Activated T-cell treated with anti-CD3 and anti-CD28 coated beads for 1 hour (primary cell): ENCODE results near the gene ASGR2.
"Not testable (repeated sequence)": the region's sequence is repeated elsewhere in the genome, so short reads cannot be mapped to it uniquely, and the experiment has no call there.

Experiments used
- DNase-seq: peaks from one replicate; pipeline ENCODE4 v3.0.0-alpha.2; 2020; ENCODE audit warnings: low read depth

ASGR2 gene

DNA sequence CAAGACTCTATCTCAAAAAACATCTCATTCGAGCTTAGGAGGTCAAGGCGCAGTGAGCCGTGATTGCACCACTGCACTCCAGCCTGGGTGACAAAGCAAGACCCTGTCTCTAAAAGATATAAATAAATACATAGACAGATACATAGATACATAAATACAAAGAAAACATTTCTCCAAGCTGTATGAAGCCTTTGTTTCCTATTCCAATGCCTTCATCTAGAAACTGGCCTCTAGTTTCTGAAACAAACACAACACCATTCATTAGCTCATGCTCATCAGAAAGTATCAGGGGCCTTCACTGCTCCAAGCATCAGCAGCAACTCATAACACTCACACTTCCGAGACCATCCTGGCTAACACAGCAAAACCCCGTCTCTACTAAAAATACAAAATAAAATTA is 10.3 kb upstream of the ASGR2 start:
- DNase-seq, result no peak

DNA sequence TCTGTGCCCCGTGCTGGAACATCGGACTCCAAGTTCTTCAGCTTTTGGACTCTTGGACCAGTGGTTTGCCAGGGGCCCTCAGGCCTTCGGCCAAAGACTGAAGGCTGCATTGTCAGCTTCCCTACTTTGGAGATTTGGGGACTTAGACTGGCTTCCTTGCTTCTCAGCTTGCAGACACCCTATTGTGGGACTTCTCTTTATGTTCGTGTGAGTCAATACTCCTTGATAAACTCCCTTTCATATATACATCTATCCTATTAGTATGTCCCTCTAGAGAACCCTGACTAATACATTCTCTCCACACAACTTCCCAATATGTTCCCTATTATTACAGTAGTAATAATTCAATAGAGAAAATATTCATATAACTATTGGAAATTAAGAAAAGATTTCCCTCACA is 9.2 kb upstream of the ASGR2 start:
- DNase-seq, result no peak

DNA sequence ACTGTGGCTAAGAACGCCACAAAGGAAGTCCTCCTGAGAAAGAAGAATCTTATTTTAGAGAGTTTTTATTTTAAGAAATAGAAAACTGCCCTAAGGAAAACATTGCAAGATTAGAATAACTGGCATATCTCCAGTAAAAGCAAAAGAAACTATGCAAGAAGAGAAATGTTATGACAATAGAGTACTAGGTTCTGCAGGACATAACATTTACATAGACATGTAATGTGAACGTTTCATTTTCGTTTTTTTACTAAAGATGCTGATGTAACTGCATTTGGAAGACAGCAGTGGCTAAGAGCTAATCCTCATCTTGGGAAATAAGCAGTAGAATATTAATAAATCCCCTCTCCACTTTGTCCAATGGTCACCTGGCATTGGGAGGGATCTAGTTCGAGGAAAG is 7.8 kb upstream of the ASGR2 start:
- DNase-seq, result no peak

DNA sequence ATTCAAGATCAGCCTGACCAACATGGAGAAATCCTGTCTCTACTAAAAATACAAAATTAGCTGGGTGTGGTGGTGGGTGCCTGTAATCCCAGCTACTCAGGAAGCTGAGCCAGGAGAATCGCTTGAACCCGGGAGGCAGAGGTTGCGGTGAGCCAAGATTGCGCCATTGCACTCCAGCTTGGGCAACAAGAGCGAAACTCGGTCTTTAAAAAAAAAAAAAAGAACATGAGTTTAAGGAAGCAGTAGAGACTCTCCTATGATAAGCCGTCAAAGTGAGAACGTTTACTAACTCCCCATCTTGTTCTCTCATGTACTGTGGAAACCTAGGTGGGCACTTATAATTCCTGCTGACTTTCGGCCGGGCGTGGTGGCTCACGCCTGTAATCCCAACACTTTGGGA is 6.0 kb upstream of the ASGR2 start:
- not testable (repeated sequence) for DNase-seq

DNA sequence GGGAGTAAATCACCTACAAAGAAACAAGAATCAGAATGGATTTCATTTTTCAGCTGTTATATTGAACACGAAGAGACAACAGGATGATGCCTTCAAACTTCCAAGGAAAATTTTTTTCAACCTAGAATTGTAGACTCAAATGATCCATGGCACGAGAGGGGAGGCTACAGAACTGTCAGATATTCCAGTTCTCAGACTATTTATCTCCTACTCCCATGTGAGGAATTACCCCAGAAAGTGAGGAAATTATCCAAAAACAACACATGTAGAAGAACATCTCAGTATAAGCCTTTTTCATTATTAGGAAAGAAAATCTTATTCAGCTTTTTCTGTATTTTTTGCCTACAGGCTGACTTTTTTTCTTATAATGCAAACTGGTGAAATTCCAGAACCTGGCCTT is 5.5 kb upstream of the ASGR2 start:
- DNase-seq, result no peak

DNA sequence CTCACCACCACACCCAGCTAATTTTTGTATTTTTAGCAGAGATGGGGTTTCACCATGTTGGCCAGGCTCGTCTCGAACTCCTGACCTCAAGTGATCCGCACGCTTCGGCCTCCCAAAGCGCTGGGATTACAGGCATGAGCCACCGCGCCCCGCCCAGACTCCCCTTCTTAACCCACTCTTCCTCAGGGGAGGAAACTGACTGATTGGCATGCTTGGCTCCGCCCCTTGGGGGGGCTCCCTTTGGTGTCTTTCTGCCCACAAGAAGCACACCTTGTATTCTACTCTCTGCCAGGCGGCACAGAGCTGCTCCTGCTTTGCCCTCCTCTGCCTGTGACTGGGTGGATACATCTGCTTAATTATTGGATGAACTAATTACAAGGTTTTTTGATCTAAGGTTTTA is 4.7 kb upstream of the ASGR2 start:
- no peak for DNase-seq

DNA sequence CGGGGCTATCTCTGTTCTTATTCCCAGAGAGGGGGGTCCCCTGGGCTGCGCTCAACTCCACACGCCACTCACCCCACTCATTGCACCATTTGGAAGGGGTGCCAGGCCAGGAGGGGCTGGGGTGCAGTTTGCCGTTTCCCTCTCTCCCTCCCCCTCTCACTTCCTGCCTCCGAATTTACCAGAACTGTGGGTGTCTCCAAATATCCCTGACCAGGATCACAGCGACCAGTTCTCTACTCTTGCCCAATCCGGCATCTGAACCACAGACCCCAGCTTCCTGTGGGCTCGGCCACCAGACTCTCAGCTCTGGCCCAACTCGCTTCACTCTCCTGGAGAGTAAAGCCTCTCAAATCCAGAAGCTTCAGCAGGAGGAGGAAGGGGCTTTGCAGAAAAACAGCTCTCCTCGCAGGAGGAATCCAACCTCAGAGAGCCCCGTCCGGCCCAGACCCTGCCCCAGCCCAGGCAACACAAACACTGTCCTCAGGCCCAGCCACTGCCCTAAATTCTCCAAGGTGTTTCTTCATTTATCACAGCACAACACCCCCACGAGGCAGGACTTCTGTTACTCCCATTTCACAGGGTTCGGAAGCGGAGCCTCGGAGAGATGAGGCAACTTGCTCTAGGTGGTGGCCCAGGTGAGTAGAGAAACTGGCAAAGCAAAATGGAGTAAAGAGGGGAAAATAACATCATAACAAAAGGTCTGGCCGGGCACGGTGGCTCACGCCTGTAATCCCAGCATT is 423 bp upstream of the ASGR2 start:
- no peak for DNase-seq

DNA sequence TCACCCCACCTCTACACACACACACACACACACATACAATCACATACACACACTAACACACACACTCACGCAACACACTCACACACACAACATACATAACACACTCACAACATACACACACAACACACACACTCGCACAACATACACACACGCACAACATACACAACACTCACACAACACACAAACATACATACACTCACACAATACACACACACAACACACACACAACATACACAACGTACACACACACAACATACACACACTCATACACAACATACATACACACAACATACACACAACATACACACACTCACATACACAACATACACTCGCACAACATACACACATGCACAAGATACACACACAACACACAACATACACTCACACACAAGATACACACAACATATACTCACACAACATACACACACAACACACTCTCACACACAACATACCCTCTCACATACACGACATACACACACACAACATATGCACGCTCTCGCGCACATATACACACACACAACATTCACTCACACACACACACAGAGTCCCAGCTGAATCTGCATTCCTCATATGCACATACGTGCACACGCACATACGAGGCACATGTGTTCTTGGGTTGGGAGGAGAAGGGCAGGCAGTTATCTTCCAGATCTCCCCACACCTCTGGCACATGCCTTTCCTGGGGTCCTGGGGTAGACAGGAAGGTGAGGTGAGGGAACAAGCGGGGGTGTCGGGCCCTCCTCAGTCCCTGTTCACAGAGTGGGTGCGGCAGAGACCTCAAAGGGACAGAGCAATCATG is 1.1 kb downstream of the ASGR2 start:
- no peak for DNase-seq

DNA sequence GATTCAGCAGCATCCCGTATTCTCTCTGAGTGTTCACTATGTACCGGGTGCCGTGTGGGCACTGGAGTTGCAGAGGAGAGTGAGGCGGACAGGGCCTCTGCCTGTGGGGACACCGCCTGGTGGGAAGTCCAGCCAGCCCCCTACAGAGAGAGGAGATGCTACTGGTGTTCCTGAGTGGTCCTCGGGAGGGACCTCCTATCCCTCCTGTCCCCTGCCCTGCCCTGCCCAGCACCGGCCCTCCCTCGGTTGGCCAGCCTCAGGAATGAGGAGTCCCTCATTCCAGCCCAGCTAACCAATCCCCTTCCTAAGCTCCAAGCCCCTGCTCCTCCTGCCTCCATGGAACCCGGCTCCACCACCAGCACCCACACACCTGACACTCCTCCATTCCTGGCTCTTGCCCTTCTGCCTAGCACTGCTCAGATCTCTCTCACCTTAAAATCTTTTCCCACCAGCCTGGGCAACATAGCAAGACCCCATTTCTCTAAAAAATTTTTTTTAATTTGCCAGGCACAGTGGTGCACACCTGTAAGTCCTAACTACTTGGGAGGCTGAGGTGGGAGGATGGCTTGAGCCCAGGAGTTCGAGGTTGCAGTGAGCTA is 2.0 kb downstream of the ASGR2 start:
- DNase-seq, result no peak

DNA sequence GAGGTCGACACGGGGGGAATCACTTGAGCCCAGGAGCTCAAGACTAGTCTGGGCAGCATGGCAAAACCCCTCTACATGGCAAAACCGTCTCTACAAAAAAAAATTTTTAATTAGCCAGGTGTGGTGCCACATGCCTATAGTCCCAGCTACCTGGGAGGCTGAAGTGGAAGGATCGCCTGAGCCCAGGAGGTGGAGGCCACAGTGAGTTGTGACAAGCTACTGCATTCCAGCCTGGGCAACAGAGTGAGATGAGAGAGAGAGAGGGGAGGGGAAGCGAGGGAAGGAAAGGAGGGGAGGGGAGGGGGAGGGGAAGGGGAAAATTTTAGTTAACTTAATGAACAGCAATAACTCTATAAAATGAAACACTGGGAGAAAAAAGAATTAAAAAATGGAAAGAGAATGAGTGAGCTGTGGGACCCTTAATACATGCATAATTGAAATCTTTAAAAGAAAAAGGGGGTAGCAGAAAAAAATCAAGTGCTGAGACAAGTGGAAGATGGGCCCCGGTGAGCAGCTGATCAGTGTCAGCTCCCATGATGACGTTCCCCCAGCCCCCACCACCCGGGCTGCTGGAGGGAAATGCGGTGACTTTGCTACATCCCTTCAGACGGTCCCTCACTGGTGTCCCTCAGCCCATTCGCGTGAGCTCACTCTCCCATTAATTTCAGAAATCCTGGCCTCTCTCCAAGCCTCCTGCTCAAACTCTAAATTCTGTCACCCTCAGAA is 2.7 kb downstream of the ASGR2 start:
- DNase-seq, result no peak

DNA sequence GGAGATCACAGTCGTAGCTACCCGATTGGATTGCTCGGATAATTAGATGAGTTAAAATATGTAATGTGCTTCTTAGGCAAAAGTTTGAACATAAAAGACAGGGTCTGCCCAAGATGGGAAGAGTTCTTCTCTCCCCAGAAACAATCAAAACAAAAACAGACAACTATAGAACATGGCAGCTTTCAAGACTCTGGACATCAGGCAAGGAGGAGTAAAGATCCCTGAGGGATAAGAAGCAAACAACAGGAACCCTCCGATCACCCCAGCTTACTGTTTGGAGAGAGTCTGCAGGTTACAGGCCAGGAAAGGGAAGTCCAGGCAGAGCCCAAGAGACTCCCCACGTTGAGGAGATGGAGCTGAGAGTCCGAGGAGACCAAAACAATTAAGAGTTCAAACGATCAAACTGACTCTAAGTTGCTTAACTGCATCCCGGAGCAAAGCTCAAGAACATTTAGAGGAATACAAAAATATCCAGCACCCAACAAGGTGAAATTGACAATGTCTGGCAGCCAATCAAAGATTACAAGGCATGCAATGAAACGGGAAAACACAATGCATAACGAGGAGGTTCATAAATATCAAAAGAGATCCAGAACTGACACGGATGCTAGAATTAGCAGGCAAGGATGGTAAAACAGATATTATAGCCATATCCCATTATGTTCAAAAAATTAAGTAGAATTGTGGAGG is 3.9 kb downstream of the ASGR2 start:
- DNase-seq, result no peak

DNA sequence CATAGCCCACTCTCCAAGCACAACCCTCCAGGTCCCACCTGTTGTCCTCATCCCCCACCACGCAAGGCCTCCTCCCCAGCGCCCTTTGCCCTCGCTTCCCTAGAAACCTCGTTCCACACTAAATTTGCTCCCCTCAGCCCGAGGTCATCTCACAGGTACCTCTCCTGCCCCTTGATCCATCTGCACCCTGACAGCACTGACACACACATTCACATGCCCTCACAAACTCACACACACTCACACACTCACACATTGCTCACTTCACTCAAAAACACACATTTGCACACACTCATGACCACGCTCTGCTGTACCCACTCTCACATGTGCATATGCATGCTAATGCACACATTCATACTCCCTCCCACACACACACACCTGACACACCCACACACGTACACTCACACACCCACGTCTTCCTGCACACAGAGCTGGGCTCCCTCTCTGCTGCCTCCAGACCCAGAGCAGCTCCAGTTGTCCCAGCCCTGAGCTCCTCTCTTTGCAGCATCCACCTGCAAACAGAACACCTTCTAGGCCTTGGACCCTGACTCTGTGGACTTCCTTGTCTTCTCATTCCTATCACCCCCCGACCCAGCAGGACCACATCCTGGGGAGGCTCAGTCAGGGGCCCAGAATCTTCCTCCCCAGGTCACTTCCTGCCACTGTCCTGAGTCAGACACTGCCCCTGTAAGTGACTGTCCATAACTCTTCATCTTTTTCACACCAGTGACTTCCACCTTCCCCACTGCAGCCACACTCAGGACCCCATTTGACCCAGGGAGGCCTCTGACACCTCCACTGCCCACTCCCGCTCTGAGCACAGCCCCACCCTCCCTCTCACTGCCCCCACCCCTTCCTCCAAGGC is 4.9 kb downstream of the ASGR2 start:
- no peak for DNase-seq

DNA sequence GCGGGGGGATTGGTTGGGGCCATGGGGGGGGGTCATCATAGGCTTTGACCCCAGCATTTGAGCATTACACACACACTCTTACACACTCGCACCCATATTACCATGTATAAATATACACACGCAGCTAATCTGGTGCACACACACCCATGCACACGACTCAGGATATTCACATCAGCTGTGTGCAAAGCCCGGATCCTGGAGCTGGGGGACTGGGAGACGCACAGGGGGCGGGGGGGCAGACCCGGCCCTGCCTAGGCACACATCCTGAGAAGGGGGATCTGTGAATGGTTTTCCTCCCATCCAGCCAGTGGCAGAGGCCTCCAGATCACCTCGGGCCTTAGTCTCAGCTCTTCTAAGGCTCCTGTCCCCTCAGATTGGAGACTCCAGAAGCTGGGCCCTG is 5.6 kb downstream of the ASGR2 start:
- DNase-seq, result no peak

DNA sequence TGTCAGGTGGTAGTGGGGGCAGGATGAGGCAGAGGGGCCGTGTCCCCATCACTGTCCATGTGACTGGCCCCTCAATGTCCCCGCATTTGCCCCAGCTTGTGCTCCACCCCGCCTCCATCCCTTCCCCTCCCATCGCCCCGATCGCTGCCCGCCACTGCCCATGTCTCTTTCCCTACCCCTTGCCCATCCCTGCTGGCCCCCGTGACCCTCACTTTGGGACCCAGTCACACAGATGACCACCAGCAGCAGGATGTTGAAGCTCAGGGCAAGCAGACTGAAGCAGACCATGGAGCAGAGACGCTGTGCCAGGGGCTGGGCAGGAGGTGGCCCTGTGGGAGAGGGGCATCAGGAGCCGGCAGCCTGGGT is 6.1 kb downstream of the ASGR2 start:
- no peak for DNase-seq

DNA sequence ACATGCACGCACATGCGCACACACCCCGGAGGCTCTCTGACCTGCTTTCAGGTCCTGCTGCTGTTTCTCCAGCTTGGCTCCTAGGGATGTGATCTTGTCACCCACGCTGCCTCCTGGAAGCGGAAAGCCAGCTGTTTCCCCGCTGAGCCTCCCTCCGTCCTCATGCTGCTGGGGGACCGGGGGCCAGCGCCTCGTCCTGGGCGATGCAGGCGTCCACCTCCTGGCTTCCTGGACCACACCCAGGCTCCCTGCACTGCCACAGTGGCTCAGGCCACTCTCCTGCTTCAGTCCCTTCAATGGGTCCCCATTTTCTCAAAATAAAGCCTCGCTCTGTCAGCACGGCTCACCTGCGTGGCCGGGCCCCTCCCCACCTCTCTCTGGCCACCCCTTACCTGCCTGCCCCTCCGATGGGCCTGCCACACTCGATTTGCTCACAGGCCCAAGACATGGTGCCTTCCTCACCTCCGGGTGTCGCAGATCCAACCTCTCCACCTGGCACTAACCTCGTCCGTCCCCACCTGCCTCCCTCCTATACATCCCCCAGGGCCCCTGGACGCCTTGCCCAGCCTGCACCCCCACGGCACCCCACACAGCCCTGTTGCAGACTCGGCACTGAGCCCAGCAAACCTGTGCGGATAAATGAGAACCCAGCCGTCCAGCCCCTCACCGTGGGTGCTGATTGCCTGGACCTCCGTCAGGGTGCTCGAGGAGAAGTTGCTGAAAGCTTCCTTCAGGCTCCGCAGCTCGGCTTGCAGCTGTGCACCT is 6.6 kb downstream of the ASGR2 start:
- no peak for DNase-seq

DNA sequence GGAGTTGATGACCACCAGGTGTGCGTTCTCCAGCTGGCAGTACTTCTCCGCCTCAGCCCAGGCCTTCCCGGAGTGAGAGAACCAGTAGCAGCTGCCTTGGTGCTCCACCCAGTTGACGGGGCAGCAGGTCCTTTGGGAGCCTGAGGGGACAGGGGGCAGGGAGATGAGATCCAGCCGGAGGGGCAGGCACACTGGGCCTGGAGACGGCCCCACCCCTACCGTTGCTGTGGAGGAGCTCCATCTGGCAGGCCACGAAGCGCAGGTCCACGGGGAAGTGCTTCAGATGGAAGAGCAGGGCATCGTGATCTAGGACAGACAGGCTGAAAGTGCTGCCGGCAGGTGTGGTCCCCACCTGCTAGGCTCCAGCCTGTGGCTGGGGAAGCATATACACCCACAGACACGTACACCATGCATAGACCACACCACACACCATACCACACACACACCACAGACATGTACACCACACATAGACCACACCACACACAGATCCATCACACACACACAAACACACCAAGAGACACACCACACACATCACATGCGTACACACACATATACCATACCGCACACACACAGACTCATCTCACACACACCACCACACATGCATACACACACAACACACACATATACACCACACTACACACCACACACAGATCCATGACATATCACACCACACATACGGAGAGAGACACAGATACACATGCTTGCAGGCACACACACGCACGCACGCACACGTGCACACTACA is 7.4 kb downstream of the ASGR2 start:
- DNase-seq, result no peak

DNA sequence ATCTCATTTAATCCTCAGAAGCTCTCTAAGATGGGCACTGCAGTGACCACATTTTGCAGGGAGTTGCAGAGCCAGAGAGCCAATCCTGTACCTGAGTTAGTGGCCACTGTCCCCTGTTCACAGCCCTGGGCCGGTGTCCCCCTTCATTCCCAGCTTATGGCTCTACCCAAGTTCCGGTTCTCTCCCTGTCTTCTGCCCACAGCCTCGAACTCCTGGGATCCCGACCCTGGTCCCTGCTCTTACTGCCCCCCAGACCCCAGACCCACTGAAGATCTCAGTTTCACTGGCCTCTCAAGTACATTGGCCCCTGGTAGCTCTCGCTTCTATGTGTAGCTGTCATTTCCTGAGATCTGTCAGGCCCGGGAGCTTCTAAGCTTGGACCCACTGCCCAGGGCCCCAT is 12.2 kb downstream of the ASGR2 start:
- no peak for DNase-seq

DNA sequence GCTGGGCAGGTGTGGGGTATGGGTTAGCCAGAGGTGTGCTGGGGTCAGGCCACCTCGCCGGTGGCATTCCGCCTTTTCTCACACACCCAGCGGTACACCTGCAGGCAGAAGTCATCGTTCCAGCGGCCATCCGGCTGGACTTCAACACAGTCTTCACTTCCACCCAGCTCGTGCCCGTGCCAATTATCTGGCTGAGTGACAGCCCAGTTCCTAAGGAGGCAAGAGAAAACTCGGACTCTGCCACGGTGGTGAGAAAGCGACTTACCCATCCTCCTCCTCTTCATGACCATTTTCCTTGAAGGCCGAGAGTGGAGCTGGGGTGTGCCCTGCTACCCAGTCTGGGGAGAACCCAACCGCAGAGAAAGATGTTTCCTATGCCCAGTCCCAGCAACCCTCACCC is 13.1 kb downstream of the ASGR2 start:
- DNase-seq, result no peak

DNA sequence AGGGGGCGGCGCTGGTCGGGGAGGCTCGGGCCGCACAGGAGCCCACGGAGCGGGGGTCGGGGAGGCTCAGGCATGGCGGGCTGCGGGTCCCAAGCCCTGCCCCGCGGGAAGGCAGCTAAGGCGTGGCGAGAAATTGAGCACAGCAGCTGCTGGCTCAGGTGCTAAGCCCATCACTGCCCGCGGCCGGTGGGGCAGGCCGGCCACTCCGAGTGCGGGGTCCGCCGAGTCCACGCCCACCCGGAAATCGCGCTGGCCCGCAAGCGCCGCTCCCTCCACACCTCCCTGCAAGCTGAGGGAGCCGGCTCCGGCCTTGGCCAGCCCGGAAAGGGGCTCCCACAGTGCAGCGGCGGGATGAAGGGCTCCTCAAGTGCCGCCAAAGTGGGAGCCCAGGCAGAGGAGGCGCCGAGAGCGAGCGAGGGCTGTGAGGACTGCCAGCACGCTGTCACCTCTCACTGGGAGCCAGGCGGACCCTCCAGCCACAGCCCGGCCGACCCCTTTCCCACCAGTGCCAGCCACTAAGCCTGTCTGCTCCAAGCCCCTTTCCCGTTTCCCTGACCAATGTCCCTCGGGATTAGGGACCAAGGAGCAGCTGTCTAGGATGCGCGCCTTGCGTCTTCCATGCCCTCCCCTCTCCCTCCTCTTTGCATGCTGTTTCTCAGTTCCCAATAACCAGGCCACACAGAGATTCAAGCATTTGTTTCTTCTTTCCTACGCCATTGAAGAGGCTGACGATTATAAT is 13.8 kb downstream of the ASGR2 start:
- DNase-seq, result not testable (repeated sequence)
